Fibroblast of mammary gland (primary cell): ENCODE data around the gene ANO8.

ENCODE experiments used
- DNase-seq: peaks from one replicate; pipeline ENCODE4 v3.0.0-alpha.2; 2010; ENCODE audit warnings: low read depth
- H3K4me3 ChIP-seq: 2 replicates; pipeline ENCODE4 v1.5.1; 2011; ENCODE audit warnings: low read depth, mild to moderate bottlenecking, low read length, moderate library complexity; ENCODE audit not compliant: control insufficient read depth
- TF ChIP-seq, protein P1 (sequence below): conservative IDR thresholded peaks from 2 replicates; pipeline ENCODE4 v1.5.1; 2011; ENCODE audit warnings: low read depth, low read length, inconsistent platforms; ENCODE audit not compliant: control insufficient read depth, insufficient read depth

The ANO8 gene

DNA sequence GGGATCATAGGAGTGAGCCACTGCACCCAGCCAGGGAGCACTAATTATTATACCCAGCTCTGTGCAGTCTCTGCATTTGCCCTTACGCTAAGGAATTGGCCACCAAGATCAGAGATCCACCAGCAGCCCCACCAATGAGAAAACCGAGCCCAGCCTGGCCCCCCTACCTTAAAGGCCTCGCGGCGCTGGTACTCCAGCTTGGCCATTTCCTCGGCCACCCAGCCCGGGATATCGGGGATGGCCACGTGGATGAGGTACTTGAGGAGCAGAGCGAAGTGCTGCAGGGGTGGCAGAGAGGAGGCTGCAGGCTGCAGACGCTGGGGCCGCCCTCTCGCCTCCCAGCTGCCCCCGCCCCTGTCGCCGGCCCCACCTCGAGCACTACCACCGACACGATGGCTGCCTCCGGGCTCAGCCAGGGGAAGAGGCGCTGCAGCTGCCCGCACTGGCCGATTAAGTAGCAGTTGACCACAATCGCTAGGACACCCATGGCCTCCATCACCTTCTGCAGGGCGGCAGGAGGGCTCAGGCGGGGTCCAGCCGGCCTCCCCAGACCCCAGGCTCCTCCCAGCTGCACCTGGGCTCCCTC is 7.5 kb downstream of the ANO8 start:
- H3K4me3 ChIP-seq: no peak overlapping the region
- DNase-seq: no peak
- TF ChIP-seq, protein P1, sequence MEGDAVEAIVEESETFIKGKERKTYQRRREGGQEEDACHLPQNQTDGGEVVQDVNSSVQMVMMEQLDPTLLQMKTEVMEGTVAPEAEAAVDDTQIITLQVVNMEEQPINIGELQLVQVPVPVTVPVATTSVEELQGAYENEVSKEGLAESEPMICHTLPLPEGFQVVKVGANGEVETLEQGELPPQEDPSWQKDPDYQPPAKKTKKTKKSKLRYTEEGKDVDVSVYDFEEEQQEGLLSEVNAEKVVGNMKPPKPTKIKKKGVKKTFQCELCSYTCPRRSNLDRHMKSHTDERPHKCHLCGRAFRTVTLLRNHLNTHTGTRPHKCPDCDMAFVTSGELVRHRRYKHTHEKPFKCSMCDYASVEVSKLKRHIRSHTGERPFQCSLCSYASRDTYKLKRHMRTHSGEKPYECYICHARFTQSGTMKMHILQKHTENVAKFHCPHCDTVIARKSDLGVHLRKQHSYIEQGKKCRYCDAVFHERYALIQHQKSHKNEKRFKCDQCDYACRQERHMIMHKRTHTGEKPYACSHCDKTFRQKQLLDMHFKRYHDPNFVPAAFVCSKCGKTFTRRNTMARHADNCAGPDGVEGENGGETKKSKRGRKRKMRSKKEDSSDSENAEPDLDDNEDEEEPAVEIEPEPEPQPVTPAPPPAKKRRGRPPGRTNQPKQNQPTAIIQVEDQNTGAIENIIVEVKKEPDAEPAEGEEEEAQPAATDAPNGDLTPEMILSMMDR: no peak

DNA sequence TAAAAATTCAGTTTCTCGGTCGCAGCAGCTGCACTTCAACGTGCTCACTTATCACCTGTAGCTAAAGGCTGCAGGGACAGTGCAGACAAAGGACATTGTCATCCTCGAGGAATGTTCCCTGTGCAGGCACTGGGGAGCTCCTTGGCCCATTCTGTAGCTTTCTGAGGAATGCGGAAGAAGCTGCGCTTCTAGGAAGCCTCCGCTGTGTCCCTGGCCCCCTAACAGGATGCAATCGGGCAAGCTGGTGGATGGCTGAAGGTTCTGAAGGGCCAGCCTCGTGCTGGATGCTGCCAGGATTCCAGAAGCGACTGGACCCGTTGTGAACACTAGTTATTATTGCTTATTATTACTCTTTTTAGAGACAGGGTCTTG is 8.1 kb downstream of the ANO8 start:
- H3K4me3 ChIP-seq: no peak overlapping the region
- no peak for DNase-seq
- TF ChIP-seq, protein P1: no peak

DNA sequence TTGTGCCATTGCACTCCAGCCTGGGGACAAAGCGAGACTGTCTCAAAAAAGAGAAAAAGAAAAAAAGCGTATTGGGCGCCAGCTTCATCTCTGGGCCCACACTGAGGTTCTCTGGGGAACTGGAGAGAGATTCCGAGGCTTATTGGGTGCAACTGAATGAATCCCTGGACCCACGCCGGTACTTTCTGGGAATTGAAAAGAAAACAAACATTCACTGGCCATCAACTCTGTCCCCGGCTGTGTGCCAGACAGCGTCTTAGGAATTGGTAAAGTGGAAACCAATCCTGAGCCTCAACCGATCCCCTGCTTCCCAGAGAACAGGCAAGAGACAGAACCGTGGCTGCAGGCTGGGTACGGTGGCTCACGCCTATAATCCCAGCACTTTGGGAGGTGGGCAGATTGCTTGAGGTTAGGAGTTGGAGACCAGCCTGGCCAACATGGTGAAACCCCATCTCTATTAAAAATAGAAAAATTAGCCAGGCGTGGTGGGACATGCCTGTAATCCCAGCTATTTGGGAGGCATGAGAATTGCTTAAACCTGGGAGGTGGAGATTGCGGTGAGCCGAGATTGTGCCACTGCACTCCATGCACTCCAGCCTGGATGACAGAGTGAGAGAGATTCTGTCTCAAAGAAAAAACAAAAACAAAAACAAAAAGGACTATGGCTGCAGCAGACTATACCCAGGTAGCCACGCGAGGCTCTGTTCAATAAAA is 8.6 kb downstream of the ANO8 start:
- peak; percentile 59 for DNase-seq
- TF ChIP-seq, protein P1: no peak
- no peak overlapping the region for H3K4me3 ChIP-seq

DNA sequence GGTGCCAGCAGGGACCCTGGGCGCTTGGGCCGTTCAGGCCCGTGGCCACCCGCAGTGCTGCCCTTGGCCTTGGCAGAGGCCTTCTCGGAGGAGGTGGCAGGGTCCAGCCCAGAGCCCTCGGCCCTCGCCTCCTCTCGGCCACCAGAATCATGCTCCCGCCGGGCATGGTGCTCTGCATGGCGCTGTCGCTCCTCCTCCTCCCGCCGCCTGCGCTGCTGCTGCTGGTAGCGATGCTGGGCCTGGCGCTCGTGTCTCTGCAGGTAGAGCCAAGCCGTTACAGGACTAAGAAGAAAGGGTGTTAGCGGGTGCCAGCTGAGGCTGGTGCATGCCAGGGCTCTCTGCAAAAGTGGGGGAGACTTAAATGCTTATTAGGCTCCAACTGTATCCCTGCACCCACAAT is 9.5 kb downstream of the ANO8 start:
- no peak overlapping the region for H3K4me3 ChIP-seq
- TF ChIP-seq, protein P1: no peak
- no peak for DNase-seq

DNA sequence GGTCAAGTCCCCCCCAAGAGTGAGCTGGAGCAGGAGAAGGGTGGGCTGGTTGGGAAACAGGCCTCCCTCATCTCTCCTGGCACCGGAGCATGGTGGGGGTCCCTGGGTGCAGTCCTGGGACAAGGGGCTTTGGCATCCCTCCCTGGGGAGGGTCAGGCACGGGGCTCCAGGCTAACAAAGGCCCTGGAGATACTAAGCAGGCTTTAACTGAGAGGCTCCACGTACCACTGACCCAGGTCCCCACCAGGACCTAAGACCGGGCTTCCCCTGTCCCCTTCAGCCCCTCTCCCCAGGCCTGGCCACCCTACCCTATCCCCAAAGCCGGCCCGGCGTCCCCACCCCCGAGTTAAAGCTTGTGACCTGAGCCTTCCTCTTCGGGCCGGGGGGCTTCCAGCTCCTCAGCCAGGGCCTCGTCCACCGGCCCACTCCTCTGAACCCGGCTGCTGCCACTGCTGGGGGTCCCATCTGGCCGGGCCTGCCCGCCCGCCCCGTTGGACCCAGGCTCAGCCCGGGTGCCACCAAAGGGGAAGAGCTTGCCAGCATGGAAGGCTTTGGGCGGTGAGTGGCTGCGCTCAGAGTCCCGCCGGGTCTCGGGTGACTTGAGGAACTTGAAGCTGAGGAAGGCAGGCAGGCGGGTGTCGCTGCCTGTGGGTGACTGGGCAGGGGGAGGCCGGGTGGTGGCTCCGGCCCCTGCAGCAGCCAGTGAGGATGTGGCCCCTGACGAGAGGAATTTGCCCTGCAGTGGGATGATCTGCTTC is 10.1 kb downstream of the ANO8 start:
- no peak overlapping the region for H3K4me3 ChIP-seq
- TF ChIP-seq, protein P1: no peak
- DNase-seq: no peak

DNA sequence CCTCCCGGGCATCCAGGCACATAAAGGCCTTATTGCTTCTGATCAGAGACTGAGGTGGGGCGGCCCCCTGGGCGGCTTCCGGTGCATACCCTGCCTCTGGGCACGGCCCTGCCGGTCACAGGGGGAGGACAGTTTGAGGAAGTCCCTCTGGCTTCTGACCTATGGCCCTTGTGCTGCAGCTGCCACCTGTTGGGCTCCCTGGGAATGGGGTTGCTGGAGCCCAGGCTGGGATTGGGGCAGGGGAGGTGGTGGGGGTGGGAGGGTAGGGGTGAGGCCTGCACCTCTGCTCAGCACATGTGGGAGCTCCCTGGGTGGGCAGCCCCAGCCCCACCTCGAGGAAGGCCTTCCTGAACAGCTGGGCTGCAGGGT is 10.7 kb downstream of the ANO8 start:
- no peak for DNase-seq
- no peak overlapping the region for H3K4me3 ChIP-seq
- TF ChIP-seq, protein P1: no peak
